ENCODE results near the gene STMN3. TPM values are rescaled to one million over a fixed set of nuclear protein-coding genes. Genes with fewer than 3 reads are reported as not detected.

The STMN3 gene
- total and polyA plus RNA-seq, 2 of the 8 experiments (the other 6 are each of a cell fraction or from before 2014, with no cell fraction given) = 51.5 to 63.1 TPM

GRCh38 chr20:63639093-63639975, 13.9 kb downstream of the STMN3 start (continued):
- TF ChIP-seq BACH1 (IDR thresholded peaks at IDR 0.05; ENCODE audit: low read length) (no peak), MAFK (IDR thresholded peaks at IDR 0.05; ENCODE audit: low read depth, low read length) (no peak), SRF (IDR thresholded peaks at IDR 0.05; ENCODE audit: low read depth, low read length) (no peak), EGR1 (IDR thresholded peaks at IDR 0.05; ENCODE audit: borderline replicate concordance, low read depth, low read length) (no peak), KDM4A (IDR thresholded peaks at IDR 0.05; ENCODE audit: low read depth, low read length, severe bottlenecking) (no peak), CBX5 (IDR thresholded peaks at IDR 0.05; ENCODE audit: low read depth, low read length) (no peak), SIN3A (conservative IDR thresholded peaks at IDR 0.05 in 1 of 2, IDR thresholded peaks at IDR 0.05 in 1 of 2; ENCODE audit: low read depth in 1 of 2, low read length in 2 of 2) (no peak), ATF2 (IDR thresholded peaks at IDR 0.05; ENCODE audit: low read length) (no peak), TCF12 (IDR thresholded peaks at IDR 0.05; ENCODE audit: low read depth, low read length) (no peak)

Measured in H1 (cell line).